Cardiac fibroblast (primary cell): ENCODE data around the gene FOXI1.

Source experiments
- DNase-seq, 2 donors: peaks; one replicate each; pipeline versions ENCODE4 v3.0.0 to v3.0.0-alpha.2; 2010; ENCODE audit warnings: low read depth in 2 of 2
- H3K4me3 ChIP-seq, 2 donors: replicated peaks in 1 of 2; 1 replicate in 1 of 2; 2 replicates in 1 of 2; pipeline ENCODE4 v1.5.1; 2011; ENCODE audit warnings: low read depth in 2 of 2, low read length in 2 of 2, mild to moderate bottlenecking in 2 of 2, moderate library complexity in 1 of 2
- CTCF ChIP-seq: IDR thresholded peaks from one replicate; pipeline ENCODE4 v1.5.1; 2011; ENCODE audit warnings: low read depth, mild to moderate bottlenecking, low read length, inconsistent platforms

The FOXI1 gene

GRCh38 chr5:170069512-170069911 is 36.2 kb upstream of the FOXI1 start:
- no peak for TF ChIP-seq CTCF
- H3K4me3 ChIP-seq: no peak overlapping the region
- no peak for DNase-seq

- peak; percentile 91 for TF ChIP-seq CTCF
- DNase-seq: peak; percentile 59 to 62
- no peak overlapping the region for H3K4me3 ChIP-seq
Measured at GRCh38 chr5:170070556-170071412, 34.9 kb upstream of the FOXI1 start.

GRCh38 chr5:170071748-170072147 is 33.9 kb upstream of the FOXI1 start:
- DNase-seq: peak in 1 of 2 donors; percentile 7
- H3K4me3 ChIP-seq: no peak overlapping the region

GRCh38 chr5:170075696-170076095 is 30.0 kb upstream of the FOXI1 start:
- no peak for TF ChIP-seq CTCF
- H3K4me3 ChIP-seq: no peak overlapping the region
- DNase-seq: no peak

More at GRCh38 chr5:170071748-170072147, 33.9 kb upstream of the FOXI1 start:
- TF ChIP-seq CTCF: no peak

GRCh38 chr5:170076211-170076610 is 29.5 kb upstream of the FOXI1 start:
- H3K4me3 ChIP-seq: no peak overlapping the region
- TF ChIP-seq CTCF: no peak
- DNase-seq: no peak

- H3K4me3 ChIP-seq: no peak overlapping the region
- TF ChIP-seq CTCF: no peak
- no peak for DNase-seq
Measured at GRCh38 chr5:170076739-170077138, 29.0 kb upstream of the FOXI1 start.
